Gastroesophageal sphincter (tissue), 3 donors: ENCODE data around the gene GNL3.

Experiments
- CTCF ChIP-seq, 4 experiments: fragments of 200-600 bp in 2 of 4; fragments of 450-650 bp in 2 of 4; sonication (generic) in 1 of 4; IDR thresholded peaks; one replicate each; pipeline ENCODE4 v1.5.1; 2017 to 2019; ENCODE audit warnings: antibody characterized with exemption in 4 of 4, mild to moderate bottlenecking in 2 of 4, moderate library complexity in 2 of 4
- POLR2A ChIP-seq, 2 donors: fragments of 450-650 bp; IDR thresholded peaks; one replicate each; pipeline ENCODE4 v1.6.1; 2017; ENCODE audit warnings: antibody characterized with exemption in 2 of 2, mild to moderate bottlenecking in 2 of 2, moderate library complexity in 1 of 2
- POLR2AphosphoS5 ChIP-seq: sonication (generic); formaldehyde crosslinking; IDR thresholded peaks from one replicate; pipeline ENCODE4 v1.6.1; 2017; ENCODE audit warnings: antibody characterized with exemption

GRCh38 chr3:52730681-52731080 is 44.8 kb downstream of the GNL3 start:
- TF ChIP-seq CTCF (IDR thresholded peaks at IDR 0.05) (no peak), POLR2AphosphoS5 (no peak), POLR2A (IDR thresholded peaks at IDR 0.05) (no peak)
